Stimulated activated CD8-positive, alpha-beta memory T cell treated with anti-CD3 and anti-CD28 coated beads, Interleukin-12 subunit alpha, Interleukin-12 subunit beta, amount 100 ng/mL, for 24 hours (primary cell): Measurements from ENCODE around the gene FOXD4L1.
"Not testable (repeated sequence)": the region's sequence is repeated elsewhere in the genome, so short reads cannot be mapped to it uniquely, and the experiment has no call there.

Experiments
- DNase-seq: peaks from one replicate; pipeline ENCODE4 v3.0.0-alpha.2; 2020; ENCODE audit errors: extremely low read depth

The FOXD4L1 gene

GRCh38 chr2:113498365-113498764 is at the start of gene FOXD4L1:
FOXD4L1 (plus strand) TSS chr2:113498665; CDS start chr2:113499257, 592 bp downstream.
- DNase-seq, result not testable (repeated sequence)

- not testable (repeated sequence) for DNase-seq
These were observed 32.7 kb upstream of the FOXD4L1 start for GRCh38 chr2:113465770-113466169.

DNA sequence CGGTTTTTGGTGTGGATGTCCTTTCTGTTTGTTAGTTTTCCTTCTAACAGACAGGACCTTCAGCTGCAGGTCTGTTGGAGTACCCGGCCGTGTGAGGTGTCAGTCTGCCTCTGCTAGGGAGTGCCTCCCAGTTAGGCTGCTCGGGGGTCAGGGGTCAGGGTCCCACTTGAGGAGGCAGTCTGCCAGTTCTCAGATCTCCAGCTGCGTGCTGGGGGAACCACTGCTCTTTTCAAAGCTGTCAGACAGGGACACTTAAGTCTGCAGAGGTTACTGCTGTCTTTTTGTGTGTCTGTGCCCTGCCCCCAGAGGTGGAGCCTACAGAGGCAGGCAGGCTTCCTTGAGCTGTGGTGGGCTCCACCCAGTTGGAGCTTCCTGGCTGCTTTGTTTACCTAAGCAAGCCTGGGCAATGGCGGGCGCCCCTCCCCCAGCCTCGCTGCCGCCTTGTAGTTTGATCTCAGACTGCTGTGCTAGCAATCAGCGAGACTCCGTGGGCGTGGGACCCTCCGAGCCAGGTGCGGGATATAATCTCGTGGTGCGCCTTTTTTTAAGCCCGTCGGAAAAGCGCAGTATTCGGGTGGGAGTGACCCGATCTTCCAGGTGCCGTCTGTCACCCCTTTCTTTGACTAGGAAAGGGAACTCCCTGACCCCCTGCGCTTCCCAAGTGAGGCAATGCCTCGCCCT is 21.6 kb upstream of the FOXD4L1 start:
- not testable (repeated sequence) for DNase-seq

- DNase-seq, result not testable (repeated sequence)
These were observed 1.9 kb upstream of the FOXD4L1 start for GRCh38 chr2:113496527-113496926.

DNA sequence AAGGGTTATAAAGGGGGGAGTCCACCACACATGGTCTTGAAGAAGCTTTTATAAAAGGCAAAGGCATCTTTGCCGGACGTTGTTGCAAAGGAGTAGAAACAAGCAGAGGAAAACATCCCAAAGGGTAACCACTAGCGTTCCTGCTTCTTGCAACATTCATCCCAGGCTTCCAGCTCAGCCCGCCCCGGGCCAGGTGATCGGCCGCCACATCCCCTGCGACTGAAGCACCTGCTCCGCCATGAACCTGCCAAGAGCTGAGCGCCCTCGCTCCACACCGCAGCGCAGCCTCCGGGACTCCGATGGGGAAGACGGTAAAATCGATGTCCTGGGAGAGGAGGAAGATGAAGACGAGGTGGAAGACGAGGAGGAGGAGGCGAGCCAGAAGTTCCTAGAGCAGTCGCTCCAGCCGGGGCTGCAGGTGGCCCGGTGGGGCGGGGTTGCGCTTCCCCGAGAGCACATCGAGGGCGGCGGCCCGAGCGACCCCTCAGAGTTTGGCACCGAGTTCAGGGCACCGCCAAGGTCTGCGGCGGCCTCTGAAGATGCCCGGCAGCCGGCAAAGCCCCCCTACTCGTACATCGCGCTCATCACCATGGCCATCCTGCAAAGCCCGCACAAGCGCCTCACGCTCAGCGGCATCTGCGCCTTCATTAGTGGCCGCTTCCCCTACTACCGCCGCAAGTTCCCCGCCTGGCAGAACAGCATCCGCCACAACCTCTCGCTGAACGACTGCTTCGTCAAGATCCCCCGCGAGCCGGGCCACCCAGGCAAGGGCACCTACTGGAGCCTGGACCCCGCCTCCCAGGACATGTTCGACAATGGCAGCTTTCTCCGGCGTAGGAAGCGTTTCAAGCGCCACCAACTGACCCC is 787 bp downstream of the FOXD4L1 start:
- DNase-seq, result not testable (repeated sequence)

- DNase-seq, result not testable (repeated sequence)
These were observed 1.6 kb downstream of the FOXD4L1 start for GRCh38 chr2:113499886-113500722.

DNA sequence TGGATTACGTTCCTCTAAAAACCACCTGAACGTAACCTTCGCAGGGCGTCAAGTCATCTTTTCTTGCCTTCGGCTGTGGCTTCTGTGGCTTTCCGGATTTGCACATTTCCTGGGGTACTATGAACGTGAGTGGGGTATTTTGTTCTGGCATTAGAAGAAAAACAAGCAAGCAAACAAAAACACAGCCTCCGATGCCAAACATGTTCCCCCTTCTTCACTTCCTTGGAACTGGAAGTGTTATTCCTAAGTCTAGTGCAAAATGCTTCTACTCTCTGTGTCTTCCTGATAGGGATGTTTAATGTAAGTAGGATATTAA is 2.2 kb downstream of the FOXD4L1 start:
- DNase-seq, result not testable (repeated sequence)

DNA sequence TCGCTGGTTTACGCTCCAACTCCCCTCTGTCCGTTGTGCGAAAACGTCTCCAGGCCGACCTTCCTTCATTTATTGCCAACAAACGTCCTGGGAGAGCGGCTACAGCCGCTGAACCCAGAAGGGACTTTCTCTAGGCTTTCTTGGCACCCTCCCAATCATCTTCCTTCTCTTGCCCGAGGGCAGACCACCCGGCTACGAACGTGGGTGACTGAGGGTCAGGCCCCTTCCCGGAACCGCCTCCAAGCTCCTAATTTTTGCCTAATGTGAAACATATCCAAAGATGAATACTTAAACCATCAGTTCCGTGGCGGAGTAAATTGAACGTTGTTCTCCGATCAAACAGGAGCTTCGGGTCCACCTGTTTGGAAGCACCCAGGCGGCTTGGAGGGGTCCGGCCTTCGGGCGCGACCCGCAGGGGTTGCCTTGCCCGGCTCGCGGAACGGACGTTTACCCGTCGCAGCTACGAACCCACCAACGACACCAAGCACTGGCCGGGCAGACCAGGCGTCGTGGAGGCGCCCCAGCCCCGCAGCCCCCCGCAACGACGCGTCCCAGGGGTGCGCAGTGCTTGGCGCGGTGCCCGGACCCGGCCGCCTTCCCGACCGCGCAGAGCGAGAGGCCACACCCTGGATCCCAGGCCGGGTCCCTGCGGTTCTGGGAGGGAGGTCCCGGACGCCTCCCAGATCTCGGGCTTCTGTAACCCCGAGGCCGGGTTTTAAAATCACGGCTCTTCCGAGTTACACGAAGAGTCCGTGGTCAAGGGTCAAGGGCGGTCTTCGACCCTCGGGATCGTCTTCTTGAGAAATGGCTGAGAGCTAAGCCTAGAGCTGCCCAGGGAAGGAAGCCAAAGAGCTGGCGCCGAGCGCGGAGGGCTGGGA is 4.0 kb downstream of the FOXD4L1 start:
- not testable (repeated sequence) for DNase-seq

DNA sequence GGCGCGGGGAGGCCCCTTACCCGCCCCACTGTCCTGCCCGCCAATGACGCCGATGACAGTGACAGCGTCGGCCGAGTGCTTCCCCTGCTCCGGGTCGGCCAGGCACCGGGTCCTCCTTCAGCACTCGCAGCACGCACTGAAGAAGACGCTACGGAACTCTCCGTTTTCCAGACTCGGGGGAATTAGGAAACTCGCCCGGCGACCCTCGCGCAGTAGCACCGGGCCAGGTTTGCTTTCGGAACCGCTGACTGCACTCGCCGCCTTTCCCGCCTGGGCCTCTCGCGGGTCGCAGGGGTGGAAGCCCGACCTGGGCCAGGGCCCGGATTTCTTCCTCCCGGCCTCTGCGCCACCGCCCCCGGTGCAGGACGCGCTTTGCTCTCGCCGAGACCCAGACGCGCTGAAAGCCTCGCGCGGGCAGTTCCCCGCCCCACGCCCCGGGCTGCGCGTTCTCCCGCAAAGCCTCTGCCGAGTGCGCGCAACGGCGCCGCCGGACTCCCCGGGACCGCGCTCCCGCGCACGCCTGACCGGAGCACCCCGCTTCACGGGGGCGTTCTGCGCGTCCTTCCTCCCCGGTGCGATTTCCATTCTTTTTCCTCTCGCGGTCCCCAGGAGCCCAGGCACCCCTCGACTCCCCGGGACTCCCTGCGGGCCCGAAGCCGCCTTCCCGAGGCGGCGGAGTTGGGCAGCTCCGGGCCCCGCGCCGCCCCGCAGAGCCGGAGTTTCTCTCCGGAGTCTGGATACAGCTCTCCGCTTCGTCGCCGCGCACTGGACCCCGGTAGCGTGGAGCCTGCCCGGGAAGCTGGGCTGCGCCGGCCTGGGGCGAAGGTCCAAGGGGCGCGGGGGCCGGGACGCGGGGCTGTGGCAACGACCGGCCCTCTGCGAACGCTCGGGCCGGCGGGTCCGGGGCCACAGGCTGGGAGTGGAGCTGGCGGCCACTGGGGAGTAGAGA is 4.9 kb downstream of the FOXD4L1 start:
- DNase-seq, result not testable (repeated sequence)

DNA sequence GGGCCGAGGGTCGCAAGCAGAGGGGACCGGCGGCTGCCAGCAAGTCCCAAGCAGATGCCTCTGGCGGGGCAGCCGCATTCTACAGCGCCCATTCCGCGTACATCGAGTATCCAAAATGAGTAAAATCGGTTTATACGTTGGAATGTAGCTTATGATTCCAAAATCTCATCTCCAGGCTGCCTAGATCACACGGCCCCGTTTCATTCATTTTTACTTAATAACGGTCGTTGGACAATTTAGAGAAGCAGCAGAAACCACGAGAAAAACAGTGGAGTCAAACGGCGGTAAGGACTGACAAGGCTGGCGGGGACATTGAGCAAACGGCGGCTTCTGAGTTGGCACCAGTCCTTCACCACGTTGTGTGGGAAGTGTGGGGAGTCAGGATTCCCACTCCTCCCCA is 5.6 kb downstream of the FOXD4L1 start:
- not testable (repeated sequence) for DNase-seq

GRCh38 chr2:113507394-113508140 is 9.1 kb downstream of the FOXD4L1 start:
- not testable (repeated sequence) for DNase-seq

- not testable (repeated sequence) for DNase-seq
These were observed 9.7 kb downstream of the FOXD4L1 start for GRCh38 chr2:113508187-113508586.

DNA sequence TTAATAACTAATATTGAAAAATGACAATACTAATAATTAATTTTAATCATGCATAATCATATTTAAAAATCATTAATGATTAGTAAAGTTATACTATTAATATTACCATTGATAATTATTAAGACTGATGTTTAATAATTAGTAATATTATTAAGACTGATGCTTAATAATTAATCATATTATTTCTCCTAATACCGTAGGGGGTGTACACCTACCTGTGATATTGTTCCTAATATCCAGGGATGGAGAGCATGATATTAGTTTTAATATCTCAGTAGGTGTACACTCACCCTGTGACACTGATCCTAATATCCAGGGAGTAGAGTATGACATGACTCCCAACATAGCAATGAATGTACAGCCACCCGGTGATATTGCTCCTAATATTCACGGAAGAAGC is 12.4 kb downstream of the FOXD4L1 start:
- DNase-seq, result not testable (repeated sequence)

GRCh38 chr2:113511859-113512258 is 13.4 kb downstream of the FOXD4L1 start:
- DNase-seq, result not testable (repeated sequence)

DNA sequence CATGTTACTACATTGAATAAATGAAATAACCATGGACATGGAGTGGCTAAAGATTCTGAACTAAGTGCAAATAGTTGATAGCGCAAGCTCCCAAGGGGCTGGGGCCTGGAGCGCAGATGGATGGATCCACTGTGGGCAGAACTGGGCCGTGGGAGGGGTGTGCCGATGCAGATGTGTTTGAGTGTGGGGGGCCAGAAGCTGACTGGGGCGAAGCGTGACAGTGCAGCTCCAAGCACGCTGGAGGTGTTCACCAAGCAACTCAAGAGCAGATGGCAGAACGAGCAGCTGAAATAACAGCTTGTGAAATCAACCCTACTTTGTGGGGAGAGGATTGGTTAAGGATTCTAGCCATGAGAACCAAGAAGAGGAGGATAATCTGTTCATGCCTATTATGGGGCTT is 17.0 kb downstream of the FOXD4L1 start:
- not testable (repeated sequence) for DNase-seq

DNA sequence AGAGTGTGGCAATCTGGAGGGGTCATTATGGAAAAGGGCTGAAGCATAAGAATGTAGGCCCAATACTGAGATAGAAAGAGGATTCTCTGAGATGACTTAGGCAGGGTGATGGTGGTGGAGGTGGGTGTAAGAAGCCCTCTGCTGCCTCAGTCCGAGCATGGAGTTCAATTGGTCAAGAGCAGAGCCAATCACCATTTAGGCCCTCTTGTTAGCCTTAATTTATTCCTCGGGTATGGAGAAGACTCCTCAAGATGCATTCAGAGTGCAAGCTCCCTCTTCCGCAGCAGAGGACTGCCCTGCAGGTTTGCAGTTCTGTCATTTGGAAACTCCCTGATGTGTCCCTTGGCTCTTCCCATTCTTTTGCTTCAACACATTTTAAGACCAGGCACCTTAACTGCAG is 17.5 kb downstream of the FOXD4L1 start:
- not testable (repeated sequence) for DNase-seq

- DNase-seq, result not testable (repeated sequence)
These were observed 18.6 kb downstream of the FOXD4L1 start for GRCh38 chr2:113517025-113517424.

DNA sequence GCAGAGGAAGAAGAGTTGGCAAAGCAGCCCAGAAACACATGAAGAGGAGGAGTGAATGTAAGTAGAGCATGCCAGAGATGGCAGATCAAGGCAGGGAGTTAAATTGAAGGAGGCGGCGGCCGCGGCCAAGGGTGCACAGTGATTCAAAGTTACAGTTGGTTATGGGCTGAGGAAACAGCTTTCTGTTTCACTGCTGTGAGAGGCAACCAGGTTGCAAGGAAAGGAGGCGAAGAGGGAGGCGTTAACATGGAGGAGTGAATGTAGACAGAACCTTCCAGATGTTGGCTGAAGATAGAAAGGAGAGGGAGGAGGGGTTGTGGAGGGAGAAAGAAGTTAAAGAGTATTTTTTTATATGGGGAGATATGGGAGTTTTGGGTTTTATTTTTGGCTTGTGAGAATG is 22.4 kb downstream of the FOXD4L1 start:
- DNase-seq, result not testable (repeated sequence)

DNA sequence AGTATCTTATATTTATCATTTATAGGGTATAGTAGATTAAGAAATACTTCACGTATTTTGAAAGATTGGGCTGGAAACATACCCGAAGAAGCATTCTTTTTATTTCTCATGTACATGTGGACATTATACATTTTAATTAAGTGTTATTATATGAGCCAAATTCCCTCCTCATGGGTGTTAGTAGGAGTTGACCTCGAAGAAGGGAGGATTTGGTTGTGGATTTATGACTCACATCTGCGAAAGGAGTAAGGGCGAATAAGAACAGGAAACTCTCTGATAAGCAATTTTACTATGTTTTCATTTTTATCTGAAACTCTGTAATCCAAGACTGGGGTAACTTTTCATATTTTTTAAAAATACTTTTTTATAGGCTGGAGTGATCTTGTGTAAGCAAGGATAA is 23.0 kb downstream of the FOXD4L1 start:
- DNase-seq, result not testable (repeated sequence)
